ENCODE results near the gene CKMT2.

- TF ChIP-seq ATF3 (CRISPR knock-in tag; conservative IDR thresholded peaks at IDR 0.05) (no peak), ESRRA (CRISPR knock-in tag; IDR thresholded peaks at IDR 0.05; ENCODE audit: borderline replicate concordance) (no peak), CBFB (CRISPR knock-in tag; IDR thresholded peaks at IDR 0.05; ENCODE audit: low read depth) (no peak), ZNF281 (CRISPR knock-in tag; IDR thresholded peaks at IDR 0.05) (no peak), ELF4 (CRISPR knock-in tag; IDR thresholded peaks at IDR 0.05; ENCODE audit: low read depth) (no peak), CREM (CRISPR knock-in tag; IDR thresholded peaks at IDR 0.05) (no peak)
- TF ChIP-seq, protein P1, sequence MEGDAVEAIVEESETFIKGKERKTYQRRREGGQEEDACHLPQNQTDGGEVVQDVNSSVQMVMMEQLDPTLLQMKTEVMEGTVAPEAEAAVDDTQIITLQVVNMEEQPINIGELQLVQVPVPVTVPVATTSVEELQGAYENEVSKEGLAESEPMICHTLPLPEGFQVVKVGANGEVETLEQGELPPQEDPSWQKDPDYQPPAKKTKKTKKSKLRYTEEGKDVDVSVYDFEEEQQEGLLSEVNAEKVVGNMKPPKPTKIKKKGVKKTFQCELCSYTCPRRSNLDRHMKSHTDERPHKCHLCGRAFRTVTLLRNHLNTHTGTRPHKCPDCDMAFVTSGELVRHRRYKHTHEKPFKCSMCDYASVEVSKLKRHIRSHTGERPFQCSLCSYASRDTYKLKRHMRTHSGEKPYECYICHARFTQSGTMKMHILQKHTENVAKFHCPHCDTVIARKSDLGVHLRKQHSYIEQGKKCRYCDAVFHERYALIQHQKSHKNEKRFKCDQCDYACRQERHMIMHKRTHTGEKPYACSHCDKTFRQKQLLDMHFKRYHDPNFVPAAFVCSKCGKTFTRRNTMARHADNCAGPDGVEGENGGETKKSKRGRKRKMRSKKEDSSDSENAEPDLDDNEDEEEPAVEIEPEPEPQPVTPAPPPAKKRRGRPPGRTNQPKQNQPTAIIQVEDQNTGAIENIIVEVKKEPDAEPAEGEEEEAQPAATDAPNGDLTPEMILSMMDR (IDR thresholded peaks at IDR 0.05), result no peak
These were observed 64.4 kb downstream of the CKMT2 start for GRCh38 chr5:81297531-81297930.

All from WTC11 (cell line).